Hepatocyte (in vitro differentiated cells): ENCODE data around the gene ETFB.

Source experiments
- EZH2 ChIP-seq: fragments of 200-600 bp; sonication (generic); IDR thresholded peaks from 2 replicates; pipeline ENCODE4 v1.6.1; 2016; ENCODE audit warnings: antibody characterized with exemption, mild to moderate bottlenecking, borderline replicate concordance
- EZH2phosphoT487 ChIP-seq: fragments of 200-600 bp; sonication (generic); IDR thresholded peaks from one replicate; pipeline ENCODE4 v1.6.1; 2018; ENCODE audit warnings: antibody characterized with exemption, mild to moderate bottlenecking, low read depth, moderate library complexity; ENCODE audit not compliant: unreplicated experiment, severe bottlenecking
- TF ChIP-seq, protein P1 (sequence below): fragments of 200-600 bp; sonication (generic); IDR thresholded peaks from 2 replicates; pipeline ENCODE4 v1.5.1; 2016; ENCODE audit warnings: antibody characterized with exemption, mild to moderate bottlenecking; ENCODE audit not compliant: poor library complexity

DNA sequence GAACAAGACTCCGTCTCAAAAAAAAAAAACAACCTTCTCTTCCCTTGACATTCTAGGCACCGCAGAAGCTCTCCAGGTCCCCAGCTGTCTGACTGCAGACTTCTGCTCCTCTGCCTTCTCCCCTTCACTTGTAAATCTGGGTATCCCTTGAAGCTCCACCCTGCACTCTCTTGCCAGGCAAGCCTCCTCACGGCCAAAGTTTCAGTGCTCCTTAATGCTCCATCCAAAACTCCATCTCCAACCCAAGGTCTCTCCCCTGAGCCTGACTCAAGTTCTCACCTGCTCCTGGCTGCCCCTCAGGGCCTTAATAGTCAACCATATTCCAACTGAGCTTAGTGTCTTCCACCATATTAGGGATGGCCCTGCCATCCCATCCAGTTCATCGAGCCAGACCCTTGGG is 4.0 kb upstream of the ETFB start:
- TF ChIP-seq, protein P1, sequence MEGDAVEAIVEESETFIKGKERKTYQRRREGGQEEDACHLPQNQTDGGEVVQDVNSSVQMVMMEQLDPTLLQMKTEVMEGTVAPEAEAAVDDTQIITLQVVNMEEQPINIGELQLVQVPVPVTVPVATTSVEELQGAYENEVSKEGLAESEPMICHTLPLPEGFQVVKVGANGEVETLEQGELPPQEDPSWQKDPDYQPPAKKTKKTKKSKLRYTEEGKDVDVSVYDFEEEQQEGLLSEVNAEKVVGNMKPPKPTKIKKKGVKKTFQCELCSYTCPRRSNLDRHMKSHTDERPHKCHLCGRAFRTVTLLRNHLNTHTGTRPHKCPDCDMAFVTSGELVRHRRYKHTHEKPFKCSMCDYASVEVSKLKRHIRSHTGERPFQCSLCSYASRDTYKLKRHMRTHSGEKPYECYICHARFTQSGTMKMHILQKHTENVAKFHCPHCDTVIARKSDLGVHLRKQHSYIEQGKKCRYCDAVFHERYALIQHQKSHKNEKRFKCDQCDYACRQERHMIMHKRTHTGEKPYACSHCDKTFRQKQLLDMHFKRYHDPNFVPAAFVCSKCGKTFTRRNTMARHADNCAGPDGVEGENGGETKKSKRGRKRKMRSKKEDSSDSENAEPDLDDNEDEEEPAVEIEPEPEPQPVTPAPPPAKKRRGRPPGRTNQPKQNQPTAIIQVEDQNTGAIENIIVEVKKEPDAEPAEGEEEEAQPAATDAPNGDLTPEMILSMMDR: no peak
- TF ChIP-seq EZH2 (no peak), EZH2phosphoT487 (no peak)
